Hepatocyte (in vitro differentiated cells): ENCODE measurements around the gene NOP53.

Source experiments
- CTCF ChIP-seq: fragments of 200-600 bp; sonication (generic); IDR thresholded peaks from 2 replicates; pipeline ENCODE4 v1.5.1; 2016; ENCODE audit warnings: antibody characterized with exemption, mild to moderate bottlenecking; ENCODE audit not compliant: poor library complexity
- EZH2 ChIP-seq: fragments of 200-600 bp; sonication (generic); IDR thresholded peaks from 2 replicates; pipeline ENCODE4 v1.6.1; 2016; ENCODE audit warnings: antibody characterized with exemption, mild to moderate bottlenecking, borderline replicate concordance

- TF ChIP-seq EZH2, result no peak
- TF ChIP-seq CTCF, result peak; percentile 92
Measured at GRCh38 chr19:47697863-47698609, 47.3 kb upstream of the NOP53 start.
